ENCODE data around the gene TRPT1.

TRPT1 gene

GRCh38 chr11:64244107-64244506 lies 18.1 kb upstream of the TRPT1 start:
- Histone ChIP-seq H3K27ac (ENCODE audit: insufficient read depth, low read depth, low read length, poor library complexity, severe bottlenecking) (no peak overlapping the region), H3K27me3 (ENCODE audit: control insufficient read depth, insufficient read depth, low read length, poor library complexity, severe bottlenecking) (peaks cover 7% of the 10 kb centered on the region), H3K4me1 (ENCODE audit: control insufficient read depth, insufficient read depth, low read length) (peaks cover 28% of the 10 kb centered on the region), H3K4me3 (ENCODE audit: insufficient read depth, low read depth, low read length) (no peak overlapping the region), H3K36me3 (ENCODE audit: control insufficient read depth, insufficient read depth, low read length) (peaks cover 5% of the 10 kb centered on the region), H3K9me3 (ENCODE audit: control insufficient read depth, low read length) (no peaks in the 10 kb centered on the region)
- 72 to 81% methylated on average over 5 of the region's 5 CpGs for WGBS, 2 experiments

- Histone ChIP-seq H3K9me3 (ENCODE audit: control insufficient read depth, low read length) (no peaks in the 10 kb centered on the region), H3K4me1 (ENCODE audit: control insufficient read depth, insufficient read depth, low read length) (peaks cover 28% of the 10 kb centered on the region), H3K27ac (ENCODE audit: insufficient read depth, low read depth, low read length, poor library complexity, severe bottlenecking) (no peak overlapping the region), H3K27me3 (ENCODE audit: control insufficient read depth, insufficient read depth, low read length, poor library complexity, severe bottlenecking) (peaks cover 7% of the 10 kb centered on the region), H3K36me3 (ENCODE audit: control insufficient read depth, insufficient read depth, low read length) (peaks cover 5% of the 10 kb centered on the region), H3K4me3 (ENCODE audit: insufficient read depth, low read depth, low read length) (no peak overlapping the region)
- WGBS, 2 experiments, result 91 to 93% methylated on average over 8 of the region's 8 CpGs
These were observed 17.4 kb upstream of the TRPT1 start for GRCh38 chr11:64243236-64243854.

GRCh38 chr11:64241491-64242374 lies 15.7 kb upstream of the TRPT1 start:
- peak overlapping the region; percentile 66 for H3K27ac ChIP-seq (ENCODE audit: insufficient read depth, low read depth, low read length, poor library complexity, severe bottlenecking)

GRCh38 chr11:64241241-64241490 lies 15.2 kb upstream of the TRPT1 start:
- Histone ChIP-seq H3K4me3 (ENCODE audit: insufficient read depth, low read depth, low read length) (peak overlapping the region; percentile 88), H3K27ac (ENCODE audit: insufficient read depth, low read depth, low read length, poor library complexity, severe bottlenecking) (peak overlapping the region; percentile 90), H3K36me3 (ENCODE audit: control insufficient read depth, insufficient read depth, low read length) (peaks cover 5% of the 10 kb centered on the region), H3K27me3 (ENCODE audit: control insufficient read depth, insufficient read depth, low read length, poor library complexity, severe bottlenecking) (no peaks in the 10 kb centered on the region), H3K4me1 (ENCODE audit: control insufficient read depth, insufficient read depth, low read length) (peaks cover 22% of the 10 kb centered on the region), H3K9me3 (ENCODE audit: control insufficient read depth, low read length) (no peaks in the 10 kb centered on the region)
- 1% methylated on average over 24 of the region's 24 CpGs for WGBS, 2 experiments

More at GRCh38 chr11:64241491-64242374, 15.7 kb upstream of the TRPT1 start:
- Histone ChIP-seq H3K27me3 (ENCODE audit: control insufficient read depth, insufficient read depth, low read length, poor library complexity, severe bottlenecking) (no peaks in the 10 kb centered on the region), H3K36me3 (ENCODE audit: control insufficient read depth, insufficient read depth, low read length) (peaks cover 5% of the 10 kb centered on the region), H3K4me1 (ENCODE audit: control insufficient read depth, insufficient read depth, low read length) (peaks cover 22% of the 10 kb centered on the region), H3K4me3 (ENCODE audit: insufficient read depth, low read depth, low read length) (peak overlapping the region; percentile 88), H3K9me3 (ENCODE audit: control insufficient read depth, low read length) (no peaks in the 10 kb centered on the region)
- 1% methylated on average over 63 of the region's 63 CpGs for WGBS, 2 experiments

GRCh38 chr11:64240435-64241240 lies 14.7 kb upstream of the TRPT1 start, which contains the start of gene FKBP2:
TSS of gene FKBP2 (plus strand) at chr11:64241095. CDS start at chr11:64242388, 1,293 bp downstream.
- Histone ChIP-seq H3K4me3 (ENCODE audit: insufficient read depth, low read depth, low read length) (peak within 1 kb of the TSS; percentile 88), H3K27ac (ENCODE audit: insufficient read depth, low read depth, low read length, poor library complexity, severe bottlenecking) (peak within 1 kb of the TSS; percentile 90), H3K9me3 (ENCODE audit: control insufficient read depth, low read length) (no peaks in the 10 kb centered on the region), H3K27me3 (ENCODE audit: control insufficient read depth, insufficient read depth, low read length, poor library complexity, severe bottlenecking) (peaks cover under 1% of the 10 kb centered on the region), H3K4me1 (ENCODE audit: control insufficient read depth, insufficient read depth, low read length) (peaks cover 18% of the 10 kb centered on the region), H3K36me3 (ENCODE audit: control insufficient read depth, insufficient read depth, low read length) (peaks cover 5% of the 10 kb centered on the region)
- 3 to 4% methylated on average over 58 of the region's 58 CpGs for WGBS, 2 experiments

- peaks cover 5% of the 10 kb centered on the region for H3K36me3 ChIP-seq (ENCODE audit: control insufficient read depth, insufficient read depth, low read length)
- H3K27me3 ChIP-seq (ENCODE audit: control insufficient read depth, insufficient read depth, low read length, poor library complexity, severe bottlenecking), result peaks cover 8% of the 10 kb centered on the region
- peak overlapping the region; percentile 88 for H3K4me3 ChIP-seq (ENCODE audit: insufficient read depth, low read depth, low read length)
- H3K27ac ChIP-seq (ENCODE audit: insufficient read depth, low read depth, low read length, poor library complexity, severe bottlenecking), result no peak overlapping the region
- 91% methylated on average over 11 of the region's 11 CpGs for WGBS, 2 experiments
- H3K9me3 ChIP-seq (ENCODE audit: control insufficient read depth, low read length), result no peaks in the 10 kb centered on the region
- H3K4me1 ChIP-seq (ENCODE audit: control insufficient read depth, insufficient read depth, low read length), result peaks cover 11% of the 10 kb centered on the region
These were observed 13.9 kb upstream of the TRPT1 start for GRCh38 chr11:64239662-64240434.

GRCh38 chr11:64238999-64239398 lies 13.0 kb upstream of the TRPT1 start:
- WGBS, 2 experiments, result 94 to 95% methylated on average over 5 of the region's 5 CpGs
- Histone ChIP-seq H3K4me3 (ENCODE audit: insufficient read depth, low read depth, low read length) (no peak overlapping the region), H3K27ac (ENCODE audit: insufficient read depth, low read depth, low read length, poor library complexity, severe bottlenecking) (no peak overlapping the region), H3K36me3 (ENCODE audit: control insufficient read depth, insufficient read depth, low read length) (peaks cover 5% of the 10 kb centered on the region), H3K4me1 (ENCODE audit: control insufficient read depth, insufficient read depth, low read length) (peaks cover 10% of the 10 kb centered on the region), H3K9me3 (ENCODE audit: control insufficient read depth, low read length) (no peaks in the 10 kb centered on the region), H3K27me3 (ENCODE audit: control insufficient read depth, insufficient read depth, low read length, poor library complexity, severe bottlenecking) (peaks cover 13% of the 10 kb centered on the region)

GRCh38 chr11:64238076-64238475 lies 12.1 kb upstream of the TRPT1 start:
- Histone ChIP-seq H3K27me3 (ENCODE audit: control insufficient read depth, insufficient read depth, low read length, poor library complexity, severe bottlenecking) (peaks cover 22% of the 10 kb centered on the region), H3K4me3 (ENCODE audit: insufficient read depth, low read depth, low read length) (no peak overlapping the region), H3K36me3 (ENCODE audit: control insufficient read depth, insufficient read depth, low read length) (no peaks in the 10 kb centered on the region), H3K9me3 (ENCODE audit: control insufficient read depth, low read length) (no peaks in the 10 kb centered on the region), H3K27ac (ENCODE audit: insufficient read depth, low read depth, low read length, poor library complexity, severe bottlenecking) (no peak overlapping the region), H3K4me1 (ENCODE audit: control insufficient read depth, insufficient read depth, low read length) (peaks cover 15% of the 10 kb centered on the region)
- WGBS, 2 experiments, result 91 to 92% methylated on average over 9 of the region's 9 CpGs

GRCh38 chr11:64237484-64237951 lies 11.5 kb upstream of the TRPT1 start:
- 89% methylated on average over 12 of the region's 12 CpGs for WGBS, 2 experiments
- Histone ChIP-seq H3K36me3 (ENCODE audit: control insufficient read depth, insufficient read depth, low read length) (no peaks in the 10 kb centered on the region), H3K4me1 (ENCODE audit: control insufficient read depth, insufficient read depth, low read length) (peaks cover 15% of the 10 kb centered on the region), H3K4me3 (ENCODE audit: insufficient read depth, low read depth, low read length) (no peak overlapping the region), H3K9me3 (ENCODE audit: control insufficient read depth, low read length) (no peaks in the 10 kb centered on the region), H3K27ac (ENCODE audit: insufficient read depth, low read depth, low read length, poor library complexity, severe bottlenecking) (no peak overlapping the region), H3K27me3 (ENCODE audit: control insufficient read depth, insufficient read depth, low read length, poor library complexity, severe bottlenecking) (peaks cover 27% of the 10 kb centered on the region)
